ENCODE data around the gene G3BP1.

GRCh38 chr5:151799407-151799806, 27.7 kb downstream of the G3BP1 start:
- no peak for TF ChIP-seq POLR2AphosphoS5 (IDR thresholded peaks at IDR 0.05)
- no peak for TF ChIP-seq CTCF (IDR thresholded peaks at IDR 0.05)
- no peak for TF ChIP-seq EP300 (IDR thresholded peaks at IDR 0.05)
